Neural crest cell (in vitro differentiated cells): ENCODE results near the gene FKBP1B. TPM values are rescaled to one million over a fixed set of nuclear protein-coding genes. Genes with fewer than 3 reads are reported as not detected.

ENCODE experiments used
- DNase-seq: peaks from one replicate; pipeline ENCODE4 v3.0.0; 2021; ENCODE audit warnings: low read depth, mixed read lengths, low spot score
- H3K27ac Mint-ChIP-seq: one replicate; pipeline ENCODE4 v1.8.0; 2021; ENCODE audit warnings: mild to moderate bottlenecking, mixed read lengths; ENCODE audit not compliant: unreplicated experiment
- H3K27me3 Mint-ChIP-seq: 2 replicates; pipeline ENCODE4 v1.8.0; 2021; ENCODE audit warnings: low read depth, mild to moderate bottlenecking, mixed read lengths
- H3K36me3 Mint-ChIP-seq: 2 replicates; pipeline ENCODE4 v1.8.0; 2021; ENCODE audit warnings: low read depth, mild to moderate bottlenecking, mixed read lengths
- H3K4me1 Mint-ChIP-seq: 2 replicates; pipeline ENCODE4 v1.8.0; 2021; ENCODE audit warnings: mixed read lengths
- H3K4me3 Mint-ChIP-seq: one replicate; pipeline ENCODE4 v1.8.0; 2021; ENCODE audit warnings: mild to moderate bottlenecking, mixed read lengths
- H3K9me3 Mint-ChIP-seq: 2 replicates; pipeline ENCODE4 v1.8.0; 2021; ENCODE audit warnings: mixed read lengths
- CTCF ChIP-seq: fragments of 200-600 bp; sonication (generic); conservative IDR thresholded peaks from 2 replicates; pipeline ENCODE4 v1.5.0; 2021; ENCODE audit warnings: antibody characterized with exemption, mild to moderate bottlenecking
- total RNA-seq: library from RNA; stranded (reverse); gene quantifications from 2 replicates; pipeline ENCODE4 v1.2.1, GENCODE V29; 2021

FKBP1B gene
- total RNA-seq, 1 donor from 2014 or later, result 22.1 TPM

GRCh38 chr2:24080701-24081100 is 31.2 kb downstream of the FKBP1B start:
- Mint-ChIP-seq H3K4me3 (peak overlapping the region; percentile 70), H3K27ac (no peak overlapping the region), H3K27me3 (no peaks in the 10 kb centered on the region), H3K9me3 (no peaks in the 10 kb centered on the region), H3K36me3 (peaks cover 13% of the 10 kb centered on the region), H3K4me1 (peaks cover 42% of the 10 kb centered on the region)
- TF ChIP-seq CTCF, result no peak
- DNase-seq, result no peak

GRCh38 chr2:24082787-24083566 is 33.4 kb downstream of the FKBP1B start:
- Mint-ChIP-seq H3K27ac (peak overlapping the region; percentile 99), H3K4me3 (peak overlapping the region; percentile 98), H3K36me3 (peaks cover 13% of the 10 kb centered on the region), H3K27me3 (no peaks in the 10 kb centered on the region), H3K9me3 (no peaks in the 10 kb centered on the region), H3K4me1 (peaks cover 27% of the 10 kb centered on the region)
- no peak for DNase-seq
- TF ChIP-seq CTCF, result no peak

- DNase-seq, result no peak
- H3K27ac Mint-ChIP-seq, result peak overlapping the region; percentile 99
Measured at GRCh38 chr2:24083567-24084385, 34.2 kb downstream of the FKBP1B start.

GRCh38 chr2:24084386-24085199 is 35.1 kb downstream of the FKBP1B start, which contains the start of gene TP53I3:
TP53I3 (minus strand) TSS chr2:24084834; CDS start chr2:24084326, 508 bp downstream.
- H3K4me1 Mint-ChIP-seq, result peaks cover 26% of the 10 kb centered on the region

More at GRCh38 chr2:24083567-24084385, 34.2 kb downstream of the FKBP1B start:
- Mint-ChIP-seq H3K4me3 (peak overlapping the region; percentile 98), H3K9me3 (no peaks in the 10 kb centered on the region), H3K36me3 (peaks cover 13% of the 10 kb centered on the region), H3K4me1 (peaks cover 26% of the 10 kb centered on the region), H3K27me3 (no peaks in the 10 kb centered on the region)
- no peak for TF ChIP-seq CTCF

More at GRCh38 chr2:24084386-24085199, 35.1 kb downstream of the FKBP1B start, which contains the start of gene TP53I3:
- Mint-ChIP-seq H3K27me3 (no peaks in the 10 kb centered on the region), H3K9me3 (no peaks in the 10 kb centered on the region), H3K27ac (peak within 1 kb of the TSS; percentile 99), H3K4me3 (peak within 1 kb of the TSS; percentile 98), H3K36me3 (peaks cover 9% of the 10 kb centered on the region)
- TF ChIP-seq CTCF, result peak; percentile 99
- peak; percentile 96 for DNase-seq
